Calu3 (cell line): Measurements from ENCODE around the gene SFMBT2. TPM values are rescaled to one million over a fixed set of nuclear protein-coding genes. Genes with fewer than 3 reads are reported as not detected.

ENCODE experiments used
- BruUV-seq: library from RNA; stranded (reverse); fragments of 400-500 nt; replicated peaks from 2 replicates; lab custom pipeline; 2021; lab: Mats Ljungman, UMichigan
- CTCF ChIA-PET: fragments of 300-600 bp; sonication (Branson Sonifier 250); formaldehyde crosslinking; loops from one replicate; lab custom pipeline; 2022; ENCODE audit warnings: antibody characterized with exemption; lab: Charles Lee
- DNase-seq: peaks from one replicate; pipeline ENCODE4 v3.0.0; 2022
- H3K27ac Mint-ChIP-seq: one replicate; pipeline ENCODE4 v1.8.0; 2022; ENCODE audit warnings: mixed read lengths; ENCODE audit not compliant: unreplicated experiment
- H3K27me3 Mint-ChIP-seq: one replicate; pipeline ENCODE4 v1.8.0; 2022; ENCODE audit warnings: mixed read lengths; ENCODE audit not compliant: unreplicated experiment
- H3K36me3 Mint-ChIP-seq: one replicate; pipeline ENCODE4 v1.8.0; 2022; ENCODE audit warnings: mild to moderate bottlenecking, moderate library complexity, mixed read lengths; ENCODE audit not compliant: insufficient read depth, unreplicated experiment
- H3K4me1 Mint-ChIP-seq: one replicate; pipeline ENCODE4 v1.8.0; 2022; ENCODE audit warnings: mild to moderate bottlenecking, low read depth, mixed read lengths; ENCODE audit not compliant: unreplicated experiment
- H3K4me3 Mint-ChIP-seq: one replicate; pipeline ENCODE4 v1.8.0; 2022; ENCODE audit warnings: mild to moderate bottlenecking, low read depth, moderate library complexity, mixed read lengths; ENCODE audit not compliant: unreplicated experiment
- H3K9me3 Mint-ChIP-seq: one replicate; pipeline ENCODE4 v1.8.0; 2022; ENCODE audit warnings: low read depth, mixed read lengths; ENCODE audit not compliant: unreplicated experiment
- CTCF ChIP-seq: fragments of 200-600 bp; IDR thresholded peaks from one replicate; pipeline ENCODE4 v1.8.0; 2022; ENCODE audit warnings: antibody characterized with exemption; ENCODE audit not compliant: unreplicated experiment
- intact Hi-C: fragments of 100-400 bp; cut with micrococcal nuclease; formaldehyde crosslinking; loops from one replicate; pipeline ENCODE4 v1.10.0; 2022; ENCODE audit not compliant: unreplicated experiment
- total RNA-seq: library from RNA; stranded (reverse); gene quantifications from 2 replicates; pipeline ENCODE4 v1.2.3, GENCODE V29; 2022

SFMBT2 gene
- total RNA-seq, 1 experiment from 2014 or later, result 0.64 TPM

DNA sequence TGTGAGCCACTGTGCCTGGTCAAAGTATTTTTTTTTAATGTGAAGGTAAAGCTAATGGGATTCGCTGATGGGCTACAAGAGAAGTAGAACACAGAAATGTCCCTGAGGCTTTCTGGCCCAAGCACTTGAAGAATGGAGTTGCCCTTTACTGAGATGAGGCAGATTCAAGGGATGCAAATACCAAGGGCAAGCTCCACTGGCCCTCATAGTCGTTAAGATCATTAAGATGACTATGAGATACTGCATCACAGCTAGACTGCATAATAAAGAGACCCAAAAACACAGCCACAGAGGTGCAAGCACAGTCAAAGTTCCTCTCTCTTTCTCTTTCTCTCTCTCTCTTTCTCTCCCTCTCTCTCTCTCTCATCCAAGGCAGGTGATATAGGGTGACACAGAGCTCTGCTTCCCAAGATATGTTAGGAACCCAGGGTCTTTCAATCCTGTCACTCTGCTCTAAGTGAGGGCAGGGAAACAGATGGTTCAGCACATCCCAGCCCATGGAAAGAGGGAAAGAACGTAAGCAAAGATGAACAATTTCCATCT is 117.4 kb downstream of the SFMBT2 start:
- no peak for TF ChIP-seq CTCF
- DNase-seq, result no peak
- no peak overlapping the region for H3K4me3 Mint-ChIP-seq
- intact Hi-C loops, result no loop called here
- no peaks in the 10 kb centered on the region for H3K9me3 Mint-ChIP-seq
- no peaks in the 10 kb centered on the region for H3K4me1 Mint-ChIP-seq
- H3K36me3 Mint-ChIP-seq, result no peaks in the 10 kb centered on the region
- CTCF ChIA-PET, result no interaction called here
- peaks cover 58% of the 10 kb centered on the region for H3K27me3 Mint-ChIP-seq
- no TSS peak for BruUV-seq
- no peak overlapping the region for H3K27ac Mint-ChIP-seq

DNA sequence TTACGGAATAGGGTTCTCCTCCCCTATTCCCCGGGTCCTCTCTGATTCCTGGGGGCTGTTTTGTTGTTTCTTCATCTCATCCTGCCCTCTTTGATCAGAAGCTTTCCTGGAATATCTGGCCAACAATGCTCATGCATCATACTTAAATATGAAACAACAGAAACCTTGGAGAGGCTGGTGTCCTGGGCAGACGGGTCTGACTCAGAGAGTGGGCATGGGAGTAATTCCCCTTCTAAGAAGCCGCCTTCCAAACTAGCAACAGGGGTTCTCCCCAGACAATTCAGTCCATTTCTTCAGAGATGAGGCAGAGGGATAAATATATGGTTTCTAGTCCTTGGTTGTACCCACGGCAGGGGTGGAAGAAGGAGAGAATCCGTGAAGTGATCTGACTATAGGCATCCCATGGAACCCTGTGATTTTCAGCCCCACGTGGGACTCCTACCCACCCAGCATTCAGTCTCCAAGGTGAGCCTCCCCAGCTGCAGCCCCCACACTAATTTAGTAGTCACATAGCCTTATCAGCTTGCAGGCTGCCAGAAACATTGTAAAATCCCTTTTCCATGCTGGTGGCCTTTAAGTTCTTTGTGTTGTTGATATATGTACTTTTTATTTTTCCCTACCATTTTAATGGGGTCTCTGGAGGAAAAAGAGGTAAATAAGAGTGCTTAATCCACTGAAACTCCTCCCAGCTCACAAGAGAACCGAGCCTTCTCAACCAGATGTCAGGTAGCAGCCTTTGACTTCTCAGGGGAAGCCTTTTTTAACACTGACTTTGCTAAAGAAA is 119.2 kb downstream of the SFMBT2 start:
- DNase-seq, result no peak
- intact Hi-C loops, result no loop called here
- Mint-ChIP-seq H3K4me1 (no peaks in the 10 kb centered on the region), H3K36me3 (no peaks in the 10 kb centered on the region), H3K27me3 (peaks cover 42% of the 10 kb centered on the region), H3K9me3 (no peaks in the 10 kb centered on the region), H3K27ac (no peak overlapping the region), H3K4me3 (no peak overlapping the region)
- BruUV-seq, result no TSS peak
- CTCF ChIA-PET, result no interaction called here
- no peak for TF ChIP-seq CTCF

DNA sequence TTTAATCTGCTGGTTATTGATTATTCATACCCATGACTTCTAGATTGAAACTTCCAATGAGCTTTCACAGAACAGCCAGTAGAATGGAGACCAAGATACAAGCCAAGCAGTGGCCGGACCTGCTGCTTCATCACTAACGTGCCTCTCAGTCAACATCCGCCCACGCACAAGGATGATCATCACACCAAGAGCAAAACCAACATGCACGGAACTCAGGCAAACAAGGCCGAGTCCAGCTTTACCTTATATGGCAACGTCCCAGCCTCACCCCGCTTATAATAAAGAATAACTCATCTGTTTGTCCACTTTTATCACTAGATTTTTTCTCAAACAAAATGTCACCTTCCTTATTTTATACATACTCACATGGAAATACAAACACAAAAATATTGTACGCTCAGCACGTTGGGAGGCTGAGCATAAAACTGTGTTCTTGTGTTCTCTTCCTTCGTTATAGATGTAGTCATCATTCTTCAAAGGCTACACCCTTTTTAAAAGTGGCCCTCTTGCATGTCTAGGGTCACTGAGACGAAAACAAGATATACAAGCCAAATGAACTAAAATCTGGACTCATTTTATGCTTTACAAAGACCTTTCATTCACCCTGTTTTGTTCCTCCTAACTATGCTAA is 122.7 kb downstream of the SFMBT2 start:
- DNase-seq, result no peak
- H3K27me3 Mint-ChIP-seq, result peaks cover 49% of the 10 kb centered on the region
- no TSS peak for BruUV-seq
- H3K27ac Mint-ChIP-seq, result no peak overlapping the region
- no peak overlapping the region for H3K4me3 Mint-ChIP-seq
- CTCF ChIA-PET, result no interaction called here
- intact Hi-C loops, result no loop called here
- TF ChIP-seq CTCF, result no peak
- no peaks in the 10 kb centered on the region for H3K36me3 Mint-ChIP-seq
- no peaks in the 10 kb centered on the region for H3K4me1 Mint-ChIP-seq
- H3K9me3 Mint-ChIP-seq, result no peaks in the 10 kb centered on the region

GRCh38 chr10:7287377-7287776 is 123.5 kb downstream of the SFMBT2 start:
- no peaks in the 10 kb centered on the region for H3K4me1 Mint-ChIP-seq
- DNase-seq, result no peak
- CTCF ChIA-PET, result no interaction called here
- H3K36me3 Mint-ChIP-seq, result no peaks in the 10 kb centered on the region
- H3K4me3 Mint-ChIP-seq, result no peak overlapping the region
- no peak for TF ChIP-seq CTCF
- no peaks in the 10 kb centered on the region for H3K9me3 Mint-ChIP-seq
- no peak overlapping the region for H3K27ac Mint-ChIP-seq
- H3K27me3 Mint-ChIP-seq, result peaks cover 55% of the 10 kb centered on the region
- intact Hi-C loops, result no loop called here
- no TSS peak for BruUV-seq
